ENCODE data around the gene SLC25A40.

GRCh38 chr7:87818336-87818735 is 57.8 kb downstream of the SLC25A40 start:
- TF ChIP-seq CTCF (IDR thresholded peaks at IDR 0.05) (no peak), POLR2A (IDR thresholded peaks at IDR 0.05) (no peak)

Data from thyroid gland (tissue), 4 donors.